ENCODE results near the gene IL37. TPM values are rescaled to one million over a fixed set of nuclear protein-coding genes. Genes with fewer than 3 reads are reported as not detected.

Gene IL37
- total and polyA plus RNA-seq, 9 donors, result not detected

GRCh38 chr2:112936927-112937232 is 25.9 kb downstream of the IL37 start:
- Histone ChIP-seq H3K4me1 (ENCODE audit: insufficient read depth) (no peaks in the 10 kb centered on the region), H3K4me3 (no peak overlapping the region), H3K36me3 (no peaks in the 10 kb centered on the region), H3K27me3 (no peaks in the 10 kb centered on the region), H3K27ac (no peak overlapping the region), H3K9me3 (no peaks in the 10 kb centered on the region)
- intact Hi-C loops (cut with DNase I), result no loop called here
- 54 to 70% (median 67%) methylated on average over 2 of the region's 2 CpGs for WGBS, 3 donors
- DNase-seq, result no peak
- TF ChIP-seq EP300 (IDR thresholded peaks at IDR 0.05), result no peak
- no peak for TF ChIP-seq CTCF (IDR thresholded peaks at IDR 0.05)
- no peak for TF ChIP-seq POLR2A (IDR thresholded peaks at IDR 0.05)

- no peak for DNase-seq
- TF ChIP-seq EP300 (IDR thresholded peaks at IDR 0.05), result no peak
- TF ChIP-seq CTCF (IDR thresholded peaks at IDR 0.05), result no peak
- no peak for TF ChIP-seq POLR2A (IDR thresholded peaks at IDR 0.05)
- intact Hi-C loops (cut with DNase I), result no loop called here
- Histone ChIP-seq H3K27ac (no peak overlapping the region), H3K36me3 (no peaks in the 10 kb centered on the region), H3K4me3 (no peak overlapping the region), H3K27me3 (no peaks in the 10 kb centered on the region), H3K4me1 (ENCODE audit: insufficient read depth) (no peaks in the 10 kb centered on the region), H3K9me3 (no peaks in the 10 kb centered on the region)
- 82 to 85% (median 85%) methylated on average over 5 of the region's 5 CpGs for WGBS, 3 donors
These were observed 27.9 kb downstream of the IL37 start for GRCh38 chr2:112938904-112939303.

GRCh38 chr2:112939425-112939824 is 28.5 kb downstream of the IL37 start:
- H3K4me1 ChIP-seq (ENCODE audit: insufficient read depth), result no peaks in the 10 kb centered on the region
- H3K4me3 ChIP-seq, result no peak overlapping the region
- no peak overlapping the region for H3K27ac ChIP-seq
- no peaks in the 10 kb centered on the region for H3K27me3 ChIP-seq
- intact Hi-C loops (cut with DNase I), result no loop called here
- 66 to 88% (median 75%) methylated on average over 5 of the region's 5 CpGs for WGBS, 3 donors
- H3K9me3 ChIP-seq, result no peaks in the 10 kb centered on the region
- H3K36me3 ChIP-seq, result no peaks in the 10 kb centered on the region
- no peak for DNase-seq
- TF ChIP-seq EP300 (IDR thresholded peaks at IDR 0.05), result no peak
- no peak for TF ChIP-seq CTCF (IDR thresholded peaks at IDR 0.05)
- TF ChIP-seq POLR2A (IDR thresholded peaks at IDR 0.05), result no peak

- Histone ChIP-seq H3K4me1 (ENCODE audit: insufficient read depth) (no peaks in the 10 kb centered on the region), H3K9me3 (no peaks in the 10 kb centered on the region), H3K27ac (no peak overlapping the region), H3K36me3 (no peaks in the 10 kb centered on the region), H3K4me3 (no peak overlapping the region), H3K27me3 (no peaks in the 10 kb centered on the region)
- intact Hi-C loops (cut with DNase I), result no loop called here
- TF ChIP-seq POLR2A (IDR thresholded peaks at IDR 0.05) (no peak), CTCF (IDR thresholded peaks at IDR 0.05) (no peak), EP300 (IDR thresholded peaks at IDR 0.05) (no peak)
- WGBS, 3 donors, result 53 to 69% (median 64%) methylated on average over 3 of the region's 3 CpGs
- no peak for DNase-seq
These were observed 30.1 kb downstream of the IL37 start for GRCh38 chr2:112940859-112941625.
